ENCODE results near the gene FRRS1.
"Not testable (repeated sequence)": the region's sequence is repeated elsewhere in the genome, so short reads cannot be mapped to it uniquely, and the experiment has no call there.

FRRS1 gene

GRCh38 chr1:99768104-99768503 is 1.7 kb upstream of the FRRS1 start:
- no peak for DNase-seq (ENCODE audit: low read depth in 2 of 2)

DNA sequence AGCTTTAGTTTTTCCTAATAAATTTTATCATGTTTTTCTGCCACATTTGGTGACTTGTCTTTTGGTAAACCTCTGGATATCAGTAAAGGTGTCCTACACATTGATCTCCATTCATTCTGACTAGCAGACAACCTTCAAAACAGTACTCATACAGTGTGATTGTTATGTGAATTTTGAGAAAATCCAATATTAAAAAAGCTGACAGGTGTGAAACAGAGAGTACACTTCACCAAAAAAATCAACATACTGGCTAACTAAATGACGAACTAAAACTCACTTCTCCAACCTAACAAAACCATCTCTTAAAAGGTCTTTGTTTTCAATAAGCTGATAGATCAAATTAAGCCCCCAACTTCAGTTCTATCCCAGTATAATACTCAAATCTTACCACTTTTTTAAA is 1.5 kb downstream of the FRRS1 start:
- DNase-seq (ENCODE audit: low read depth in 2 of 2), result no peak

DNA sequence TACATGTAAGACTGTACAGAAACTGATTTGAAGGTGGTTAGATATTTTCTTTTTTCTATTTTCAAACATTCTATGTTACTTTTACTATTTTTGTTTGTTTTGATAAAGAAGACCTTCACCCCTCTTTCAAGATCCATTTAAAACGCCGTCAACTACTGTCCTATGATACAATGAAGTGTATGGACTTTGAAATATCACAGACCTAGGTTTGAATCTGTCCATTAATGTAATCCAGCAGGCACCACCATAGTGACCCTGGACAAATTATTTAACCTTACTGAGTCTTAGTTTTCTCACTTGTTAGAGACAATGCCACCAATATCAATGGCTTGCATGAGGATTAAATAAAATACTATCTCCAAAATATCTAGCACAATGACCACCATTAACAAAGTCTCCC is 2.0 kb downstream of the FRRS1 start:
- DNase-seq (ENCODE audit: low read depth in 2 of 2), result no peak

DNA sequence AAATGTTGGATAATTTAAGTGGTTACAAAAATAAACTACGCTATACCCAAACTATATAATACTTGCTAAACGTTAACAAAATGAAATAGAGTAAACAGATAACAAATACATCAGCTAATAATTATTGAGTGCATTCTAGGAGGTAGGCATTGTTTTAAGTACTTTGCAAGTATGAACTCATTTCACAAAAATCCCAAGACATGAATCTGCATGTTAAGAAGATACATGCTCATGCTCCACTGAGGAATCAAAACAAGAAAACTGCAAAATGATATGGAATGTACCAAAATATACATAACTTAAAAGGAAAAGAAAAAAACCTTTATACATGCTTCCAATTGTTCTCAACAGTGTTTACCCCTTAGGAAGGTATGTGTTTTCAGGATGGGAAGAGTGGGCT is 2.5 kb downstream of the FRRS1 start:
- DNase-seq (ENCODE audit: low read depth in 2 of 2), result no peak

GRCh38 chr1:99761774-99762173 is 4.7 kb downstream of the FRRS1 start:
- DNase-seq (ENCODE audit: low read depth in 2 of 2), result no peak

- no peak for DNase-seq (ENCODE audit: low read depth in 2 of 2)
Measured at GRCh38 chr1:99759518-99760160, 6.8 kb downstream of the FRRS1 start.

GRCh38 chr1:99758686-99759517 is 7.5 kb downstream of the FRRS1 start:
- DNase-seq (ENCODE audit: low read depth in 2 of 2), result not testable (repeated sequence)

GRCh38 chr1:99758073-99758511 is 8.3 kb downstream of the FRRS1 start:
- DNase-seq (ENCODE audit: low read depth in 2 of 2), result no peak

DNA sequence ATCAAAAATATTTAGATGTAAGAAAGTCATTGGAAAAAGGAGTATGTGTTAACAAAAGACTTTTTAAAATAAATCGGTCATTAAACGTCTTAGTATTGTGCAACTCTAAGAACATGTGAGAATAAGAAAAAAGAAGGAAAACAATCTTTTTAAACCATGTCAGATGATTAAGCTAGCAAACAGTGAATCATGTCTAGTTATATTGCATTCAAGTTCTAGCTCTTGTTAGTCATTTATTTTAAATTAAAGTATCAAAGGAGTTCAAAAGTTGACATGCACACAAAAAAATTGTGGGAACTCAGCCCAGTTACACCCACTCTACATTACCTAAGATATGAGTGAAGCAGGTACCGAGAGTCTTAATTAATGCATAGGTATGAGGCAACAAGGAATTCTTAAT is 9.8 kb downstream of the FRRS1 start:
- no peak for DNase-seq (ENCODE audit: low read depth in 2 of 2)

GRCh38 chr1:99755664-99756063 is 10.8 kb downstream of the FRRS1 start:
- DNase-seq (ENCODE audit: low read depth in 2 of 2), result no peak

GRCh38 chr1:99754697-99755096 is 11.7 kb downstream of the FRRS1 start:
- no peak for DNase-seq (ENCODE audit: low read depth in 2 of 2)

DNA sequence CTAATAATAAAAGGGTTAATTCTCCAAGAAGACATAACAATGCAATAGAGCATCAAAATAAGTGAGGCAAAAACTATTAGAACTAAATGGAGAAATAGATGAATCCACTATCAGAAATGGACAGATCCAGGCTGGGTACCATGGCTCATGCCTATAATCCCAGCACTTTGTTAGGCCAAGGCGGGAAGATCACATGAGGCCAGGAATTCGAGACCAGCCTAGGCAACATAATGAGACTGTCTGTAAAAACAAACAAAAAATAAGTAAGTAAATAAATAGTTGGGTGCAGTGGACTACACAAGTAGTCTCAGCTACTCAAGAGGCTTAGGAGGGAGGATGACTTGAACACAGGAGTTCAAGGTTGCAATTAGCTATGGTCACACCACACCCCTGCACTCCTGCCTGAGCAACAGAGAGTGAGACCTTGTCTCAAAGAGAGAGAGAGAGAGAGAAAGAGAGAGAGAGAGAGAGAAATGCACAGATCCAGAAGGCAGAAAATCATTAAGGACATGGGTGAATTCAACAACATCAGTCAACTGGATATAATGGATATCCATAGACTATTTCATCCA is 12.3 kb downstream of the FRRS1 start:
- DNase-seq (ENCODE audit: low read depth in 2 of 2), result no peak

DNA sequence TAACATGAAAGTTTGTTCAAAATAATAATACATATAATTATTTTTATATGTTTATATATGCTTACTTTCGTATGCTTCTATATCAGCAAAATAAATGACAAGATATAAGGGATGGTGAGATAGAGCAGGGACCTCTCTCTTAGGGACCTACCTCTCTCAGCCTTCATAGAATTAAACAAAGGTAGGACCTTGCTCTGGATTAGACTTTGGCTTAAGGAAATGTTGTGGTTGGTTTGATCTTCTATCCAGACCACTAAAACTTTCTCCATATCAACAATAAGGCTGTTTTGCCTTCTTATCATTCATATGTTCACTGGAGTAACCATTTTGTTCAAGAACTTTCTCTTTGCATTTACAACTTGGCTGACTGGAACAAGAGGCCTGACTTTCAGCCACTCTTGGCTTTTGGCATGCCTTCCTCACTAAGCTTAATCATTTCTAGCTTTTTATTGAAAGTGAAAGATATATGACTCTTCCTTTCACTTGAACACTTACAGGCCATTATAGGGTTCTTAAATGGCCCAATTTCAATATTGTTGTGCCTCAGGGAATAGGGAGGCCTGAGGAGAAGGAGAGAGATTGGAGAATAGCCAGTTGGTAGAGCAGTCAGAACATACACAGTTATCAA is 14.4 kb downstream of the FRRS1 start:
- no peak for DNase-seq (ENCODE audit: low read depth in 2 of 2)

- no peak for DNase-seq (ENCODE audit: low read depth in 2 of 2)
Measured at GRCh38 chr1:99749504-99750347, 16.7 kb downstream of the FRRS1 start.

- no peak for DNase-seq (ENCODE audit: low read depth in 2 of 2)
Measured at GRCh38 chr1:99748419-99748818, 18.0 kb downstream of the FRRS1 start.

DNA sequence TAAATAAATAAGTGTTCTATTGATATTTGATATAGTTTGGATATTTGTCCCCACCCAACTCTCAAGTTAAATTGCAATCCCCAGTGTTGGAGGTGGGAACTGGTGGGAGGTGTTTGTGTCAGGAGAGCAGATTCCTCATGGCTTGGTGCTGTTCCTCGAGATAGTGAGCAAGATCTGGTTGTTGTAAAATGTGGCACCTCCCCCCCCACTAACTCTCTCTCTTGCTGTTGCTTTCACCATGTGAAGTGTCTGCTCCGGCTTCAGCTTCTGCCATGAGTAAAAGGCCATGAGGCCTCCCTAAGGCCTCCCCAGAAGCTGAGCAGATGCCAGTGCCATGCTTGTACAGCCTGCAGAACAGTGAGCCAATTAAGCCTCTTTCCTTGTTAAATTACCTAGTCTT is 20.8 kb downstream of the FRRS1 start:
- no peak for DNase-seq (ENCODE audit: low read depth in 2 of 2)

- DNase-seq (ENCODE audit: low read depth in 2 of 2), result no peak
Measured at GRCh38 chr1:99745061-99745460, 21.4 kb downstream of the FRRS1 start.

DNA sequence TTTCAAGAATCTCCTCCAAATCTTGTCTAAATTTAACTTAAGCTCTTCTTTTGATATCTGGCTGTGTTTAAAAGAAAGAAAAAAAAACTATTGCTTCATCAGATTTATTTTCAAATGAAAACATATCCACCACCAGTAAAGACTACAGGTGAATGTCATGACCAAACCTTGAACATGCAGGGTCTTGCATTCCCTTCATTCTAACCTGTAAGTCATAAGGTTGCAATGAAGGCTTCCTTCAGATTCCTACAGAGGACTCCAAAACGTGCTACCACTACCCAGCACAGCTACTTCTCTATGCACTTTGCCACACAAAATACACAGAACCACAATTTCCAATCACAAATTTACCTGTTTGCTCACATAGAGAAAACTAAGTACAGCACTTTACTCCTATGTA is 26.3 kb downstream of the FRRS1 start:
- DNase-seq (ENCODE audit: low read depth in 2 of 2), result no peak

- no peak for DNase-seq (ENCODE audit: low read depth in 2 of 2)
Measured at GRCh38 chr1:99738858-99739465, 27.5 kb downstream of the FRRS1 start.

DNA sequence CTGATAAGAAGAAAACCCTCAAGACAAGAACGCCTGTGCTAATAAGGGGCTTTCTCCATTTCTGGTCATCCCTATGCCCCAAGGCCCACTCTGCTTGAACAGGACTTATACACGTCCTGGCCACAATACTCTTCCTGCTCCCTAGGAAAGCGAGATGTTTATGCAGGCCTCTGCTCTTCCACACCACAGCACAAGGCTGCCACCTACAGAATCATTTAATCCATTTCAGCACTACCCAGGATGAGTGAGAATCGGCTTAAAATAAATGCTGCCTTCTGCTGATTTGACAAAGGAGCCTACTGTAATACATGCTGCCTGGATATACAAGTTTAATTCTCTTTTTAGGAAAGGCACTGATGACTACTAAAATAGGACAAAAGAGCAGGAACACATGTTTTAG is 29.4 kb downstream of the FRRS1 start:
- DNase-seq (ENCODE audit: low read depth in 2 of 2), result no peak

DNA sequence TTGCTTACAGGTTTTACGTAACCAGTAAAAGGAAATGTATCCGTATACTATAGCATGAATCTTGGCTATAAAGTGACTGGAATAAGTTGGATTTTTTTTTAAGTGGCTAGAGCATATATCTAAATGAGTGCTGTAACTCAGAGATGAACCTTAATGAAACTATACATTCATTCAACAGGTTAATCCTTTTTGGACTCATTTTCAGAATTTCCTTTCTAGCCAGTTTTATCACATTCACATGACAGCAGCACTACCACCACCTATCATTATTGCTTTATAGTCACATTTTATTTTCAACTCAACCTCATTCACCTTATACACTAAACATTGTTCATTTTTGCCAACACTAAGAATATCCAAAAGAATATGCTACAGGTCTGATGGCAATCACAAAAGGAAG is 30.6 kb downstream of the FRRS1 start:
- no peak for DNase-seq (ENCODE audit: low read depth in 2 of 2)

All from stimulated activated CD8-positive, alpha-beta memory T cell treated with anti-CD3 and anti-CD28 coated beads, Interleukin-15, amount 100 ng/mL, for 4 hours (primary cell).